ENCODE results near the gene SVBP. TPM values are rescaled to one million over a fixed set of nuclear protein-coding genes. Genes with fewer than 3 reads are reported as not detected.

Gene SVBP
- total and polyA plus RNA-seq, 10 donors: 15.1 to 41.7 (median 21.7) TPM

DNA sequence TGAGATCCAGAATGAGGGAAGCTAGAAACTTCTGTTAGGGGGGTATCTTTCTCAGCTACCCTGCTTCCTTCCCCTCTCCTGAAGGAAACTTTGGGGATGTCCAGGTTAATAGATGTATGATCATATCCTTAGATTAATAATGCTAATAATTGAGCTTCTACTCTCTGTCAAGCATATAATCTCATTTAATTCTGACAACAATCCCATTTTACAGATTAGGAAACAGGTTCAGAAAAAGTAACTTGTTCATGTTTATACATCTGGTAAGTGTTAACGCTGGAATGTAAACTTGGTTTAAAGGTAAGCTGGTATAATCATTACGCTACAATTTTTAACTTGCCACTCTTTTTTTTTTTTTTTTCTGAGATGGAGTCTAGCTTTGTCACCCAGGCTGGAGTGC, 34.1 kb downstream of the SVBP start:
- 96 to 100% (median 97%) methylated on average over 2 of the region's 2 CpGs for WGBS, 5 donors
- intact Hi-C loops (cut with DNase I; ENCODE audit: low total_unique reads): no loop called here
- no peak overlapping the region for H3K27ac ChIP-seq

DNA sequence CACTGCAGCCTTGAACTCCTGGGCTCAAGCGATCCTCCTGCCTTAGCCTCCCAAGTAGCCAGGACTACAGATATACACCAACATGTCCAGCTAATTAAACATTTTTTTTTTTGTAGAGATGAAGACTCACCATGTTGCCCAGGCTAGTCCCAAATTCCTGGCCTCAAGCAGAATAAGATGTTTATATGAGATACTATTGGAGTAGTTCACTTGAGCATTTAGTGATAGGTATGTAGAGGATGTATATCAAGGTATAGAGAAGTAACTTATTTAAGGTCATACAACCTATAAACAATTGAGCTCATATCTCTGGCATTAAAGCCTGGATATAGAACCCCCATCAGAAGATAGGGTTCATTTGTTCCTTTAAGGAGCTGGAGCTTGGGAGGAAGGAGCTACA, 37.0 kb downstream of the SVBP start:
- intact Hi-C loops (cut with DNase I; ENCODE audit: low total_unique reads): no loop called here
- no peak for DNase-seq
- Histone ChIP-seq H3K27me3 (replicated peaks in 1 of 7) (peaks cover 0 to 7% (median 0%) of the 10 kb centered on the region in 7 donors), H3K4me1 (peaks cover 0 to 8% (median 6%) of the 10 kb centered on the region in 6 donors), H3K27ac (no peak overlapping the region), H3K9me3 (no peaks in the 10 kb centered on the region), H3K4me3 (no peak overlapping the region), H3K36me3 (peaks cover 0 to 86% (median 34%) of the 10 kb centered on the region in 6 donors)
- TF ChIP-seq POLR2AphosphoS5 (IDR thresholded peaks at IDR 0.05) (no peak), POLR2A (IDR thresholded peaks at IDR 0.05) (no peak)
- TF ChIP-seq, protein P1, sequence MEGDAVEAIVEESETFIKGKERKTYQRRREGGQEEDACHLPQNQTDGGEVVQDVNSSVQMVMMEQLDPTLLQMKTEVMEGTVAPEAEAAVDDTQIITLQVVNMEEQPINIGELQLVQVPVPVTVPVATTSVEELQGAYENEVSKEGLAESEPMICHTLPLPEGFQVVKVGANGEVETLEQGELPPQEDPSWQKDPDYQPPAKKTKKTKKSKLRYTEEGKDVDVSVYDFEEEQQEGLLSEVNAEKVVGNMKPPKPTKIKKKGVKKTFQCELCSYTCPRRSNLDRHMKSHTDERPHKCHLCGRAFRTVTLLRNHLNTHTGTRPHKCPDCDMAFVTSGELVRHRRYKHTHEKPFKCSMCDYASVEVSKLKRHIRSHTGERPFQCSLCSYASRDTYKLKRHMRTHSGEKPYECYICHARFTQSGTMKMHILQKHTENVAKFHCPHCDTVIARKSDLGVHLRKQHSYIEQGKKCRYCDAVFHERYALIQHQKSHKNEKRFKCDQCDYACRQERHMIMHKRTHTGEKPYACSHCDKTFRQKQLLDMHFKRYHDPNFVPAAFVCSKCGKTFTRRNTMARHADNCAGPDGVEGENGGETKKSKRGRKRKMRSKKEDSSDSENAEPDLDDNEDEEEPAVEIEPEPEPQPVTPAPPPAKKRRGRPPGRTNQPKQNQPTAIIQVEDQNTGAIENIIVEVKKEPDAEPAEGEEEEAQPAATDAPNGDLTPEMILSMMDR (IDR thresholded peaks at IDR 0.05 in 8 of 11, conservative IDR thresholded peaks at IDR 0.05 in 3 of 11): no peak
- WGBS, 5 donors: 96 to 100% (median 100%) methylated on average over 1 of the region's 1 CpG

More for the DNA sequence above, 34.1 kb downstream of the SVBP start:
- DNase-seq: no peak
- Histone ChIP-seq H3K27me3 (replicated peaks in 1 of 7) (peaks cover 0 to 10% (median 0%) of the 10 kb centered on the region in 7 donors), H3K9me3 (no peaks in the 10 kb centered on the region), H3K36me3 (peaks cover 0 to 57% (median 10%) of the 10 kb centered on the region in 6 donors), H3K4me1 (peaks cover 0 to 17% (median 10%) of the 10 kb centered on the region in 6 donors), H3K4me3 (no peak overlapping the region)
- no peak for TF ChIP-seq POLR2AphosphoS5 (IDR thresholded peaks at IDR 0.05)
- TF ChIP-seq, protein P1 (IDR thresholded peaks at IDR 0.05 in 8 of 11, conservative IDR thresholded peaks at IDR 0.05 in 3 of 11): no peak
- no peak for TF ChIP-seq POLR2A (IDR thresholded peaks at IDR 0.05)

DNA sequence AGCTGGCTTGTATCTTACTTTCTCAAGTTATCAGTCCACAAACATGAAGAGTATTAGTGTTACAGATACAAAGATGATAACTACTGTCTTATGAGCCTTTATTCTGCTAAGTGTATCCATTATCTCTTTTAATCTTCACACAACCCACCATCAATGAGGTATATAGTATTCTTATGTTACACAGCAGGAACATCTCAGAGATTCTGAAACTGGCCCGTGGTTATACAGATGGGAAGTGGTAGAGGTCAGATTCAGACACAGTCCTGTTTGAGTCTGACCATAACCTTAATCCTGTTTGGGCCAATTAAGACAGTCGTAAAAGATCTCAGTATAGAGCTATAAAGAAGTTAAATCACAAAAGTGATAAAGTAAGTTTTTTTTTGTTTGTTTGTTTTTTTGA, 37.5 kb downstream of the SVBP start:
- no peak for DNase-seq
- Histone ChIP-seq H3K27me3 (replicated peaks in 1 of 7) (peaks cover 0 to 3% (median 0%) of the 10 kb centered on the region in 7 donors), H3K4me1 (peaks cover 0 to 3% (median 1%) of the 10 kb centered on the region in 6 donors), H3K4me3 (no peak overlapping the region), H3K27ac (no peak overlapping the region), H3K36me3 (peaks cover 0 to 90% (median 38%) of the 10 kb centered on the region in 6 donors), H3K9me3 (no peaks in the 10 kb centered on the region)
- no peak for TF ChIP-seq POLR2A (IDR thresholded peaks at IDR 0.05)
- TF ChIP-seq, protein P1 (IDR thresholded peaks at IDR 0.05 in 8 of 11, conservative IDR thresholded peaks at IDR 0.05 in 3 of 11): no peak
- no peak for TF ChIP-seq POLR2AphosphoS5 (IDR thresholded peaks at IDR 0.05)
- intact Hi-C loops (cut with DNase I; ENCODE audit: low total_unique reads): loop anchor here (5.0 kb wide), 1 partner anchor 293 kb away; no protein-coding TSS in a partner anchor
- 74 to 78% (median 77%) methylated on average over 2 of the region's 2 CpGs for WGBS, 5 donors

DNA sequence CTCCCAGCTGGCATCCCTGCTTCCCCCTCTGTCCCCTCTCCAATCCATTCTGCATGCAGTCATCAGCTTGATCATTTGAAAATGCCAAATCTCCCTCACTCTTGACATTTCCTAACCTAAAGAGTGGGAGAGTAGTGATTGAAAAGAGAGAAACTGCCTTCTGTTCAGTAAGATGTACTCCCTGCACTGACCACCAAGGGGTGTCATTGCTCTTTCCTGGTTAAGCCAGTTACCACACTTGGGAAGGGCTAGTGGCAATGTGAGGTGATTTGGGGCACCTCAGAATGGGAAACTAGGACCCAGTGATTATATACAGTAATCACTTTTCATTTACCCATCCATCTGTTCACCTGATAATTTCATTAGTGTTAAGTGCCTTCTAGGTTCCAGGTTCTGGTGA, 39.3 kb downstream of the SVBP start:
- no peak overlapping the region for H3K4me3 ChIP-seq
- peaks cover 0 to 98% (median 49%) of the 10 kb centered on the region in 6 donors for H3K36me3 ChIP-seq
- TF ChIP-seq POLR2AphosphoS5 (IDR thresholded peaks at IDR 0.05) (no peak), POLR2A (IDR thresholded peaks at IDR 0.05) (no peak)
- TF ChIP-seq, protein P1 (IDR thresholded peaks at IDR 0.05 in 8 of 11, conservative IDR thresholded peaks at IDR 0.05 in 3 of 11): peak; percentile 16 to 71 (median 55)
- H3K9me3 ChIP-seq: no peaks in the 10 kb centered on the region
- no peak overlapping the region for H3K27ac ChIP-seq
- H3K4me1 ChIP-seq: peaks cover 0 to 5% (median 0%) of the 10 kb centered on the region in 6 donors
- DNase-seq: no peak
- intact Hi-C loops (cut with DNase I; ENCODE audit: low total_unique reads): loop anchor here (5.0 kb wide), 1 partner anchor 294 kb away; no protein-coding TSS in a partner anchor
- H3K27me3 ChIP-seq (replicated peaks in 1 of 7): no peaks in the 10 kb centered on the region

All from spleen (tissue), 11 donors.